Upper lobe of left lung (tissue), 6 donors: Measurements from ENCODE around the gene PAPPA. TPM values are rescaled to one million over a fixed set of nuclear protein-coding genes. Genes with fewer than 3 reads are reported as not detected.

Source experiments
- ATAC-seq, 2 donors: fragments of 200-7000 bp; cut with Tn5 transposase; one replicate each; pipeline ENCODE4 v1.9.1; 2022; ENCODE audit warnings: mild to moderate bottlenecking in 2 of 2, moderate library complexity in 2 of 2; ENCODE audit not compliant: low FRiP score in 2 of 2
- DNase-seq, 2 donors: peaks; one replicate each; pipeline ENCODE4 v3.0.0-alpha.2; 2019 to 2020
- H3K27ac ChIP-seq, 4 donors: fragments of 200-600 bp; sonication (generic); one replicate each; pipeline ENCODE4 v1.5.1; 2016 to 2019
- H3K27me3 ChIP-seq, 4 donors: fragments of 200-600 bp; sonication (generic); one replicate each; pipeline ENCODE4 v1.5.1; 2017 to 2019
- H3K36me3 ChIP-seq, 4 donors: fragments of 200-600 bp; sonication (generic); one replicate each; pipeline ENCODE4 v1.5.1; 2016 to 2019
- H3K4me1 ChIP-seq, 4 donors: fragments of 200-600 bp; sonication (generic); one replicate each; pipeline ENCODE4 v1.5.1; 2018 to 2019
- H3K4me3 ChIP-seq, 4 donors: fragments of 200-600 bp; sonication (generic); one replicate each; pipeline ENCODE4 v1.5.1; 2017 to 2019; ENCODE audit warnings: mild to moderate bottlenecking in 2 of 4, moderate library complexity in 1 of 4
- H3K9me3 ChIP-seq, 4 donors: fragments of 200-600 bp; sonication (generic); one replicate each; pipeline ENCODE4 v1.5.1; 2018 to 2019
- CTCF ChIP-seq, 6 experiments: fragments of 450-650 bp in 4 of 6; fragments of 200-600 bp in 2 of 6; sonication (generic) in 2 of 6; IDR thresholded peaks; one replicate each; pipeline ENCODE4 v1.5.1; 2016 to 2019; ENCODE audit warnings: antibody characterized with exemption in 6 of 6
- EP300 ChIP-seq, 4 donors: sonication (generic); formaldehyde crosslinking; IDR thresholded peaks; one replicate each; pipeline ENCODE4 v1.5.1; 2017; ENCODE audit warnings: antibody characterized with exemption in 4 of 4, control low read depth in 2 of 4
- POLR2A ChIP-seq, 4 donors: fragments of 450-650 bp; IDR thresholded peaks; one replicate each; pipeline ENCODE4 v1.5.1; 2016 to 2017; ENCODE audit warnings: antibody characterized with exemption in 4 of 4, mild to moderate bottlenecking in 2 of 4
- POLR2AphosphoS5 ChIP-seq, 2 donors: sonication (generic); formaldehyde crosslinking; IDR thresholded peaks; one replicate each; pipeline ENCODE4 v1.5.1; 2017; ENCODE audit warnings: antibody characterized with exemption in 2 of 2
- WGBS, 2 donors: methylation state at CpG; one replicate each; pipeline ENCODE4 v1.1.5; 2017 to 2018; 5-methylcytosine and 5-hydroxymethylcytosine counted together
- total RNA-seq, 6 donors: library from RNA; depleted of rRNA in 4 of 6; stranded (reverse); fragments of >200 nt in 4 of 6; gene quantifications; one replicate each; pipeline versions ENCODE4 v1.1.0 to v1.2.1, GENCODE V29; 2016 to 2021
- donor health status: DM: no; HTN: no; CAD: no; lungs with moderate emphysema.
- donor health status: DM: no; HTN: yes; CAD: no; lungs with severe emphysema.

Gene PAPPA
- total RNA-seq, 6 donors from 2014 or later, result 0.46 to 2.9 (median 1.1) TPM

- WGBS, 2 donors, result 80 to 89% methylated on average over 1 of the region's 1 CpG
- no peaks in the 10 kb centered on the region for H3K9me3 ChIP-seq
- no peak for TF ChIP-seq POLR2AphosphoS5 (IDR thresholded peaks at IDR 0.05)
- TF ChIP-seq EP300 (IDR thresholded peaks at IDR 0.05), result no peak
- TF ChIP-seq CTCF (IDR thresholded peaks at IDR 0.05), result no peak
- no peak for TF ChIP-seq POLR2A (IDR thresholded peaks at IDR 0.05)
Measured at GRCh38 chr9:116389541-116390302, 236.1 kb downstream of the PAPPA start.

GRCh38 chr9:116390303-116391228, 237.0 kb downstream of the PAPPA start:
- 74 to 75% methylated on average over 7 of the region's 7 CpGs for WGBS, 2 donors

More at GRCh38 chr9:116389541-116390302, 236.1 kb downstream of the PAPPA start:
- no peaks in the 10 kb centered on the region for H3K4me1 ChIP-seq
- no peaks in the 10 kb centered on the region for H3K27me3 ChIP-seq
- H3K4me3 ChIP-seq, result no peak overlapping the region
- ATAC-seq (no peak), DNase-seq (no peak)
- no peaks in the 10 kb centered on the region for H3K36me3 ChIP-seq
- H3K27ac ChIP-seq, result no peak overlapping the region

GRCh38 chr9:116391306-116391900, 237.8 kb downstream of the PAPPA start:
- DNase-seq (no peak), ATAC-seq (no peak)
- H3K36me3 ChIP-seq, result no peaks in the 10 kb centered on the region
- 90 to 92% methylated on average over 3 to 4 of the region's 4 CpGs for WGBS, 2 donors
- H3K27me3 ChIP-seq, result no peaks in the 10 kb centered on the region
- no peaks in the 10 kb centered on the region for H3K4me1 ChIP-seq
- TF ChIP-seq POLR2AphosphoS5 (IDR thresholded peaks at IDR 0.05) (no peak), CTCF (IDR thresholded peaks at IDR 0.05) (no peak), EP300 (IDR thresholded peaks at IDR 0.05) (no peak), POLR2A (IDR thresholded peaks at IDR 0.05) (no peak)
- no peaks in the 10 kb centered on the region for H3K9me3 ChIP-seq
- H3K4me3 ChIP-seq, result no peak overlapping the region
- H3K27ac ChIP-seq, result no peak overlapping the region

More at GRCh38 chr9:116390303-116391228, 237.0 kb downstream of the PAPPA start:
- ATAC-seq (no peak), DNase-seq (no peak)
- H3K36me3 ChIP-seq, result no peaks in the 10 kb centered on the region
- no peaks in the 10 kb centered on the region for H3K4me1 ChIP-seq
- no peak for TF ChIP-seq EP300 (IDR thresholded peaks at IDR 0.05)
- no peak for TF ChIP-seq CTCF (IDR thresholded peaks at IDR 0.05)
- no peak for TF ChIP-seq POLR2AphosphoS5 (IDR thresholded peaks at IDR 0.05)
- TF ChIP-seq POLR2A (IDR thresholded peaks at IDR 0.05), result no peak
- H3K27me3 ChIP-seq, result no peaks in the 10 kb centered on the region
- H3K9me3 ChIP-seq, result no peaks in the 10 kb centered on the region
- H3K27ac ChIP-seq, result no peak overlapping the region
- no peak overlapping the region for H3K4me3 ChIP-seq

GRCh38 chr9:116393198-116393597, 239.6 kb downstream of the PAPPA start:
- 89 to 92% methylated on average over 1 of the region's 1 CpG for WGBS, 2 donors
- H3K9me3 ChIP-seq, result no peaks in the 10 kb centered on the region
- TF ChIP-seq EP300 (IDR thresholded peaks at IDR 0.05) (no peak), CTCF (IDR thresholded peaks at IDR 0.05) (no peak), POLR2A (IDR thresholded peaks at IDR 0.05) (no peak), POLR2AphosphoS5 (IDR thresholded peaks at IDR 0.05) (no peak)
- DNase-seq (no peak), ATAC-seq (no peak)
- H3K4me1 ChIP-seq, result no peaks in the 10 kb centered on the region
- H3K4me3 ChIP-seq, result no peak overlapping the region
- H3K27ac ChIP-seq, result no peak overlapping the region
- H3K27me3 ChIP-seq, result no peaks in the 10 kb centered on the region
- H3K36me3 ChIP-seq, result no peaks in the 10 kb centered on the region
